Measurements from ENCODE around the gene OR52E2. TPM values are rescaled to one million over a fixed set of nuclear protein-coding genes. Genes with fewer than 3 reads are reported as not detected.

OR52E2 gene
- total RNA-seq, 1 donor from 2014 or later: not detected

DNA sequence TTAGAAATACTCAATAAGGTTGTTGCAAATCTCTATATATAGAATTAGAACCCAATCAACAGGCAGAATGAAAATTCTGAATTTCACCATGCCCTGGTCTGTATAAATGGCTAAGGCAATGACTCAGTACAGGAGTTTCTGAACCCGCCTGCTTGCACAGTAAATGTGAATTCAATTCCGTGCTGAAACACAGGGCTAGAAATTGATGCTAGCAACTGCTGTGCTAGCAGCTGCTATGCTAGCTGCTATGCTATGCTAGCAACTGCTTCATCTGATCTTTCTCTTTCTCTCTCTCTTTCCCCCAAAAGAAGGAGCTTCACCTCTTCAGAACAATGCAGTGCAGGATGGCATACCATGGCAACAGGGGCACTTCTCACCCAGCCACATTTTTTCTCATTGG, 22.8 kb downstream of the OR52E2 start:
- Mint-ChIP-seq H3K36me3 (ENCODE audit: unreplicated experiment) (no peaks in the 10 kb centered on the region), H3K4me1 (ENCODE audit: unreplicated experiment) (no peaks in the 10 kb centered on the region), H3K27me3 (ENCODE audit: unreplicated experiment) (no peaks in the 10 kb centered on the region), H3K9me3 (ENCODE audit: unreplicated experiment) (no peaks in the 10 kb centered on the region), H3K27ac (ENCODE audit: unreplicated experiment) (no peak overlapping the region), H3K4me3 (ENCODE audit: unreplicated experiment) (no peak overlapping the region)
- TF ChIP-seq, protein P1, sequence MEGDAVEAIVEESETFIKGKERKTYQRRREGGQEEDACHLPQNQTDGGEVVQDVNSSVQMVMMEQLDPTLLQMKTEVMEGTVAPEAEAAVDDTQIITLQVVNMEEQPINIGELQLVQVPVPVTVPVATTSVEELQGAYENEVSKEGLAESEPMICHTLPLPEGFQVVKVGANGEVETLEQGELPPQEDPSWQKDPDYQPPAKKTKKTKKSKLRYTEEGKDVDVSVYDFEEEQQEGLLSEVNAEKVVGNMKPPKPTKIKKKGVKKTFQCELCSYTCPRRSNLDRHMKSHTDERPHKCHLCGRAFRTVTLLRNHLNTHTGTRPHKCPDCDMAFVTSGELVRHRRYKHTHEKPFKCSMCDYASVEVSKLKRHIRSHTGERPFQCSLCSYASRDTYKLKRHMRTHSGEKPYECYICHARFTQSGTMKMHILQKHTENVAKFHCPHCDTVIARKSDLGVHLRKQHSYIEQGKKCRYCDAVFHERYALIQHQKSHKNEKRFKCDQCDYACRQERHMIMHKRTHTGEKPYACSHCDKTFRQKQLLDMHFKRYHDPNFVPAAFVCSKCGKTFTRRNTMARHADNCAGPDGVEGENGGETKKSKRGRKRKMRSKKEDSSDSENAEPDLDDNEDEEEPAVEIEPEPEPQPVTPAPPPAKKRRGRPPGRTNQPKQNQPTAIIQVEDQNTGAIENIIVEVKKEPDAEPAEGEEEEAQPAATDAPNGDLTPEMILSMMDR (IDR thresholded peaks at IDR 0.05): no peak
- no peak for DNase-seq (ENCODE audit: extremely low spot score, unreplicated experiment)

DNA sequence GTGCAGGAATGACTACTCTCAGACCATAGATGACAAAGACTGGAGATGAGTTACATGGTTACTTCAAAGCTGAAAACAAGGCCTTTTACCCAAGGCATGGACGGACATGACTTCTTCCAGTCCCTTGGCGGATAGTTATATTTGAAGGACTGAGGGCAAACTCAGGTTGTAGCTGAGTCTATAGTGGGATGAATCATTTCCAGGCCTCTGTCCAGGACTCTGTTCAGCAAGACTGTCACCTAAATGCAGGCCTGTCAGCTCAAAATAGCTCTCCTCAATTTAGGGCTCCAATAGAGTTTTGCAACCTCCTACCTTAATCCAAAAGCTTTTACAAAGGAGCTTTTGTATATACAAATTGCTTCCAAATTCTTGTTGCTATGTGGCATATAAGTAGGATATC, 37.4 kb downstream of the OR52E2 start:
- Mint-ChIP-seq H3K36me3 (ENCODE audit: unreplicated experiment) (no peaks in the 10 kb centered on the region), H3K27me3 (ENCODE audit: unreplicated experiment) (no peaks in the 10 kb centered on the region), H3K27ac (ENCODE audit: unreplicated experiment) (no peak overlapping the region), H3K4me3 (ENCODE audit: unreplicated experiment) (no peak overlapping the region), H3K4me1 (ENCODE audit: unreplicated experiment) (no peaks in the 10 kb centered on the region), H3K9me3 (ENCODE audit: unreplicated experiment) (peaks cover 26% of the 10 kb centered on the region)
- DNase-seq (ENCODE audit: extremely low spot score, unreplicated experiment): no peak
- TF ChIP-seq, protein P1 (IDR thresholded peaks at IDR 0.05): no peak

DNA sequence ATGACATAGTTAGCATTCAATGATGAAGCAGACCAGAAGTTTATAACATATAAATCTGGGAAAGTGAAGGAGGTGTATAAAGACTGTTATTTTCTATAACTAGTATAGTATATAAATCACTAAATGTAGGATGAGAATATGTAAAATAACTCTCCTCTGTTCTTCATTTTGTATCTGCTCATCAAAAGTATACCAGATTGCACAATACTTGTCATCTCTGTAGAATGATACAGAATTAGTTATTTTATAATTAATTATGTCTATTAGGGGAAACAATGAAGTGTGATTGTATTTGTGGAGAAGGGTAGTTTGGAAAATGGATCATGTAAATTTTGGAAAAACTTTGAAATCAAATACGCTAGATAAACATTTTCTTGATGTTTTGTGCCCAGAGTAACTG, 46.4 kb downstream of the OR52E2 start:
- no peaks in the 10 kb centered on the region for H3K36me3 Mint-ChIP-seq (ENCODE audit: unreplicated experiment)
- DNase-seq (ENCODE audit: extremely low spot score, unreplicated experiment): no peak
- H3K4me1 Mint-ChIP-seq (ENCODE audit: unreplicated experiment): no peaks in the 10 kb centered on the region
- H3K27me3 Mint-ChIP-seq (ENCODE audit: unreplicated experiment): no peaks in the 10 kb centered on the region
- no peak overlapping the region for H3K4me3 Mint-ChIP-seq (ENCODE audit: unreplicated experiment)
- no peaks in the 10 kb centered on the region for H3K9me3 Mint-ChIP-seq (ENCODE audit: unreplicated experiment)
- no peak overlapping the region for H3K27ac Mint-ChIP-seq (ENCODE audit: unreplicated experiment)
- TF ChIP-seq, protein P1 (IDR thresholded peaks at IDR 0.05): no peak

DNA sequence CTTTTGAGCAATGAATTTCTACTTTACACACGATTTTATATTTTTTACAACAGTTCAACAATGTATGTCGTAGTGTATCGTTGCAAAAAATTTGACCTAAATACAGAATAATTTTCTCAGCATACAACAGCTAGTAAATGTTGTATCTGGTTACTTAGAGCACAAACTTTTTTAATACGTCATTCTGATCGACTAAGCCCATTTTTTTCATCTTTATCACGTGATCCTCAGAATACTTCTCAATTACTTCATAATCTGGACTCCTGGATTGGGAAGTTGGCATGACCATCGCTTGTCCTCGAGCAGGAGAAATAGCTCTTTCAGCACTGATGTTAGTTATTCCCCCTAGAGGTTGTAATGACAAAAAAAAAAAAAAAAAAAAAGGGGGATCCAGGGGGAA, 48.2 kb downstream of the OR52E2 start:
- Mint-ChIP-seq H3K4me1 (ENCODE audit: unreplicated experiment) (no peaks in the 10 kb centered on the region), H3K4me3 (ENCODE audit: unreplicated experiment) (no peak overlapping the region), H3K36me3 (ENCODE audit: unreplicated experiment) (no peaks in the 10 kb centered on the region)

More for the DNA sequence above, 48.2 kb downstream of the OR52E2 start:
- Mint-ChIP-seq H3K27me3 (ENCODE audit: unreplicated experiment) (no peaks in the 10 kb centered on the region), H3K27ac (ENCODE audit: unreplicated experiment) (no peak overlapping the region), H3K9me3 (ENCODE audit: unreplicated experiment) (no peaks in the 10 kb centered on the region)
- TF ChIP-seq, protein P1 (IDR thresholded peaks at IDR 0.05): no peak
- DNase-seq (ENCODE audit: extremely low spot score, unreplicated experiment): no peak

Other genes starting within 250 kb of the OR52E2 start
- gene OR51F2, start 238.3 kb downstream of the OR52E2 start, total RNA-seq: not detected in 2 replicates
- not detected in 2 replicates for gene OR51S1, start 210.4 kb downstream of the OR52E2 start, total RNA-seq
- not detected in 2 replicates for gene OR51T1, start 177.7 kb downstream of the OR52E2 start, total RNA-seq
- not detected in 2 replicates for gene OR51A7, start 155.8 kb downstream of the OR52E2 start, total RNA-seq
- gene OR51G2, start 140.3 kb downstream of the OR52E2 start, total RNA-seq: not detected in 2 replicates
- gene OR51G1, start 135.3 kb downstream of the OR52E2 start, total RNA-seq: not detected in 2 replicates
- gene OR51A4, start 112.0 kb downstream of the OR52E2 start, total RNA-seq: not detected in 2 replicates
- gene OR51A2, start 103.9 kb downstream of the OR52E2 start, total RNA-seq: not detected in 2 replicates
- not detected in 2 replicates for gene OR51L1, start 64.8 kb downstream of the OR52E2 start, total RNA-seq
- gene OR52J3, start 13.1 kb downstream of the OR52E2 start, total RNA-seq: not detected in 2 replicates
- gene OR52E1, start 9.9 kb upstream of the OR52E2 start, total RNA-seq: not detected in 2 replicates
- not detected in 2 replicates for gene OR52A5, start 78.7 kb upstream of the OR52E2 start, total RNA-seq
- gene OR52A1, start 95.1 kb upstream of the OR52E2 start, total RNA-seq: not detected in 2 replicates
- gene OR51V1, start 141.1 kb upstream of the OR52E2 start, total RNA-seq: not detected in 2 replicates
- gene HBB, start 167.4 kb upstream of the OR52E2 start, total RNA-seq: not detected in 2 replicates
- not detected in 2 replicates for gene HBD, start 174.9 kb upstream of the OR52E2 start, total RNA-seq
- not detected in 2 replicates for gene HBG1, start 190.2 kb upstream of the OR52E2 start, total RNA-seq
- gene HBG2, start 195.2 kb upstream of the OR52E2 start, total RNA-seq: not detected in 2 replicates
- not detected in 2 replicates for gene HBE1, start 210.3 kb upstream of the OR52E2 start, total RNA-seq
- not detected in 2 replicates for gene OR51B4, start 242.3 kb upstream of the OR52E2 start, total RNA-seq

Data from osteocyte (in vitro differentiated cells).